Testis (tissue), 2 donors: ENCODE measurements around the gene PLPPR4.

Experiments
- POLR2A ChIP-seq: fragments of 450-650 bp; IDR thresholded peaks from one replicate; pipeline ENCODE4 v1.6.1; 2017; ENCODE audit warnings: antibody characterized with exemption, mild to moderate bottlenecking, moderate library complexity
- TF ChIP-seq, protein P1 (sequence below), 3 experiments: fragments of 450-650 bp in 2 of 3; fragments of 200-600 bp in 1 of 3; sonication (generic) in 1 of 3; IDR thresholded peaks; one replicate each; pipeline ENCODE4 v1.5.1; 2016 to 2019; ENCODE audit warnings: antibody characterized with exemption in 3 of 3, mild to moderate bottlenecking in 2 of 3, moderate library complexity in 1 of 3

GRCh38 chr1:99228153-99228552, 36.1 kb upstream of the PLPPR4 start:
- TF ChIP-seq, protein P1, sequence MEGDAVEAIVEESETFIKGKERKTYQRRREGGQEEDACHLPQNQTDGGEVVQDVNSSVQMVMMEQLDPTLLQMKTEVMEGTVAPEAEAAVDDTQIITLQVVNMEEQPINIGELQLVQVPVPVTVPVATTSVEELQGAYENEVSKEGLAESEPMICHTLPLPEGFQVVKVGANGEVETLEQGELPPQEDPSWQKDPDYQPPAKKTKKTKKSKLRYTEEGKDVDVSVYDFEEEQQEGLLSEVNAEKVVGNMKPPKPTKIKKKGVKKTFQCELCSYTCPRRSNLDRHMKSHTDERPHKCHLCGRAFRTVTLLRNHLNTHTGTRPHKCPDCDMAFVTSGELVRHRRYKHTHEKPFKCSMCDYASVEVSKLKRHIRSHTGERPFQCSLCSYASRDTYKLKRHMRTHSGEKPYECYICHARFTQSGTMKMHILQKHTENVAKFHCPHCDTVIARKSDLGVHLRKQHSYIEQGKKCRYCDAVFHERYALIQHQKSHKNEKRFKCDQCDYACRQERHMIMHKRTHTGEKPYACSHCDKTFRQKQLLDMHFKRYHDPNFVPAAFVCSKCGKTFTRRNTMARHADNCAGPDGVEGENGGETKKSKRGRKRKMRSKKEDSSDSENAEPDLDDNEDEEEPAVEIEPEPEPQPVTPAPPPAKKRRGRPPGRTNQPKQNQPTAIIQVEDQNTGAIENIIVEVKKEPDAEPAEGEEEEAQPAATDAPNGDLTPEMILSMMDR (IDR thresholded peaks at IDR 0.05): no peak
- no peak for TF ChIP-seq POLR2A
